PC-9 (cell line): ENCODE measurements around the gene PTGR3.

ENCODE experiments used
- EZH2 ChIP-seq: fragments of 200-600 bp; sonication (generic); IDR thresholded peaks from 2 replicates; pipeline ENCODE4 v1.8.0; 2017; ENCODE audit warnings: antibody characterized with exemption, low read depth
- TF ChIP-seq, protein P1 (sequence below): fragments of 200-600 bp; sonication (generic); conservative IDR thresholded peaks from 2 replicates; pipeline ENCODE4 v1.6.1; 2017; ENCODE audit warnings: mixed run types, antibody characterized with exemption, mild to moderate bottlenecking, moderate library complexity

DNA sequence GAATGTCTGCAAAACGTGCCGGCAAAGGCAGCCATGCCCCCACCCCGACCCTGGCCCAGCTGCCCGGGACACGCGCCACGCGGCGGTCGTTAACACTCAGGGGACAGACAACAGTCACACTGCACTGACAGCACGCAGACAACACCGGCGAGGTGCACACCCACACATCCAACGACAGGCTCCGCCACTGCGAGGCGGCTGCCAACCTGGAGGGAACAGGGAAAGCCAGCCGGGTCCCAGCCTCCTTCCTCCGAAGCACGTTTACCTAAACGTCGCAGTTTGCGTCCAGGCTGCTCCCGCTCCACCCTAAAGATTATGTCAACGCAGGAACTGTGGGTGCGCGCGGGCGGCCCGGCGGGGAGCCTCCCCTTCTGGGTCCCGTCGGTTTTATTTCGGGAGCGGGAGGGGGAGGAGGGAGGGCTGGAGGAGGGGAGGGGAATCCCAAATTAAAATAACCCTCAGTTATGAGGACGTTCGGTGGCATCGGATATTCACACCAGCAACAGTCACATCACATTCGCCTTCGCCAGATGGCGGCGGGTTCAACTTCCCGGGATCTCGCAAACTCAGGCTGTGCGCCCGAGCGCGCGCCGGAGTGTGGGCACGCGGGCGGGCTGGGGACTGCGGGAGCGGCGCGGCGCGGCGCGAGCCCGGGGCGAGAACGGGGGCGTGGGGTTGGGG, 644 bp downstream of the PTGR3 start:
- TF ChIP-seq, protein P1, sequence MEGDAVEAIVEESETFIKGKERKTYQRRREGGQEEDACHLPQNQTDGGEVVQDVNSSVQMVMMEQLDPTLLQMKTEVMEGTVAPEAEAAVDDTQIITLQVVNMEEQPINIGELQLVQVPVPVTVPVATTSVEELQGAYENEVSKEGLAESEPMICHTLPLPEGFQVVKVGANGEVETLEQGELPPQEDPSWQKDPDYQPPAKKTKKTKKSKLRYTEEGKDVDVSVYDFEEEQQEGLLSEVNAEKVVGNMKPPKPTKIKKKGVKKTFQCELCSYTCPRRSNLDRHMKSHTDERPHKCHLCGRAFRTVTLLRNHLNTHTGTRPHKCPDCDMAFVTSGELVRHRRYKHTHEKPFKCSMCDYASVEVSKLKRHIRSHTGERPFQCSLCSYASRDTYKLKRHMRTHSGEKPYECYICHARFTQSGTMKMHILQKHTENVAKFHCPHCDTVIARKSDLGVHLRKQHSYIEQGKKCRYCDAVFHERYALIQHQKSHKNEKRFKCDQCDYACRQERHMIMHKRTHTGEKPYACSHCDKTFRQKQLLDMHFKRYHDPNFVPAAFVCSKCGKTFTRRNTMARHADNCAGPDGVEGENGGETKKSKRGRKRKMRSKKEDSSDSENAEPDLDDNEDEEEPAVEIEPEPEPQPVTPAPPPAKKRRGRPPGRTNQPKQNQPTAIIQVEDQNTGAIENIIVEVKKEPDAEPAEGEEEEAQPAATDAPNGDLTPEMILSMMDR: no peak
- no peak for TF ChIP-seq EZH2
